NCI-H748 treated with DMSO at 0.1 percent for 48 hours (cell line): ENCODE data around the gene C1QTNF5.

Source experiments
- DNase-seq: peaks from one replicate; lab custom pipeline; 2025; lab: John Stamatoyannopoulos, UW

Gene C1QTNF5

DNA sequence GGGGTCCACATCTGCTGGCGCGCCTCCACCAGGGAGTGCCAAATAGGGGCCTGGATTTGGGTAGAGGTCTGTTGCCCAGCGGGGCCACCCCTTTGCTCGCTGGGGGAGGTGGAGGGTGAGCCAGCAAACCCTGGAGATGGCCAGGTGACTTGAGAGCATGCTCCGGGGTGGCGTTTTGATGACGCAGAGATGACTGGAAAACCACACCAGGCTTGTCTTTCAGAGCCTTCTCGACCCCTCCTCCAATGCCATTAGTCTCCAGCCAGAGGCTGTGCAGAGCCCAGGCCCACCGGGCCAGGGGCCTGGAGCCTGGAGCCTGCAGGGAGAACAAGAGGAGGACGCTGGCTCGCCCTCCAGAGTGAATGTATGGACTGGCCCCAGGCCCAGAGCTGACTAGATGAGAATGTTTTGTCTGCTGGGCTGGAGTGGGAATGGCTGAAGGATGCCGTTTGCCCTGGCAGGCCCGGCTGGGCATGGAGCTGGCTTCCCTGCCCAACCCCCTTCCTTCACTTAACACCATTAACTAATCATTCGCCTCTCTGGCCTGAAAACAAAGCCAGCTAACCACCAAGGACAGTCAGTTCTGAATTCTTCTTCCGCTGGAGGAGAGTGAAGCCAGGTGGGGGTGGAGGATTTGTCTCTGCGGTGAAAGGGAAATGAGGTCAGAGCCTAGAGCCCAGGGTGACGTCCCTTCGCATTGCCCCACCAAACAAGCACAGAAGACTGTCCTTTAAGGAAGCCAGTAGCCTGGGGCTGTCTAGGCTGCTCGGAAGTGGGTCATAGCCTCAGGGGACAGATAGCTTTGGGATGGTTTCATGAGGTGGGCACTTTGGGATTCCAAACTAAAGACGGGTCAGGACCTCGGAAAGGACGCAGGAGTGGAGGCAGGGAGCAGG lies 22.2 kb downstream of the C1QTNF5 start:
- DNase-seq, result no peak

DNA sequence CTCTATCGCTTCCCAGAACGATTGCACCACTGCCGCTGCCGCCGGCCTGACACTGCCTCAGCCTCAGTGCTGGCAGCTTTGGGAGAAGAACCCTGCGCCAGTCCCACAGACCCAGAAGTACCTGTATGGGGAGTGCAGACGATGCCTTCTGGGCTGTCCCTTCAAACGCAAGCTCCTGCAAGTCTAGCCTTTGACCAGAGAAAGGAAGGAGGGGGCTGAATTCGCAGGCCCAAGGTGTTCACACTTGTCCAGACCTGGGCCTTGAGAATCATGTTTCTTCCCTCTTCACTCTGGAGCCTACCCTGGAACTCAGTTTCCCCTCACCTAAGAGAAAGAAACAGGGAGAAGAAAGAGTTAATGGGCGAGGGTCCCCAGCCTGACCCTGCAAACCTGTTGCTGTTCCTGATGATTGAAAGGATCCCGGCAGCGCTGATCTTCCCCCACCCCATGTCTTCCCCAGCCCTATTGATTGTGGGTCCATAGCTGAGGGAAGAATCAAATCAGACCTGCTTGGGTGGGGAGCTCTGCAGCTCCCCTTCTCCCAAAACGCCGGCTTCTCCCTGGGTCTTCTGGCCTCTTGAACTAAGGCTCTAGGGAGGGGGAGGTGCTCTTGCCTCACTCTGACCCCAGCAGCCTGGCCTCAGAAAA lies 23.0 kb downstream of the C1QTNF5 start:
- DNase-seq, result no peak

DNA sequence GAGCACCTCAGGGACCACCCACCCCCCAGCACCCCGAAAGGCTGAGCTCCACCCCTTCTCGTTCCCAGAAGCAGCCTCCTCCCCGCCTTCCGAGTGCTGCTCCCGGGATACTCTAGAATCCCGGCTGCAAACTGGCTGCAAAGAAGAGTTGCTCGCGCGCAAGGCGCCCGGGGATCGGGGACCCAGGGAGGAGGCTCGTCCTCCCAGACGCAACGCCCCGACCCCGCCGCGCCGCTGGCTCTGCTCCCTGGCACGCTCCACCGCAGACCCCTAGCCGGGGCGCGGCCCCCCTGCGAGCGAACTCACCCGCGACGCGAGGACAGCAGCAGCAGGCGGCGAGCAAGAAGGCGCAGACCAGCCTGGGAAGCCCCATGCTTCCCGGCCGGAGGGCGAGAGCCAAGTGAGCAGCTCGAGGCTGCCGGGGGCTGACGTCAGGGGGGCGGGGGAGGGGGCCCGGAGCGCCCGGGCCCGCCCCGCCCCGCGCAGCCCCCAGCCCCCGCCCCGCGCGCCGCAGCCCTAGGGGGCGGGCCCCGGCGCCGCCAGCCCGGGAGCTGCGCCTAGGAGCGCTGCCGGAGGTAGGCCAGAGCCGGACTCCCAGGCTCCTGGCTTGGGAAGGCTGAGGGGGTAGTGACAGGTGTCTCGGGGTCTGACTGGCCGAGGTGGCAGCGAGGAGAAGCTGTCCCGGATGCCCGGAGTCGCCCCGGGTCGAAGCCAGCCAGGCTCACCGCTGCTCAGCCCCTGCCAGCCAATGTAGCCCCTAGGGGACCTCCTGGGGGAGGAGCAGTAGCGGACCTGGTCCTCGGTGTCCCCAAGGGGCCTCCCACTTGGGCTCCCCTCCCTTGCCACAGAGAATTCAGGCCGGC lies 23.7 kb downstream of the C1QTNF5 start, which contains the start of gene MCAM:
Gene MCAM (minus strand): TSS at position 402 of the 863 bp plus-strand sequence. CDS start 29 bp downstream, at position 373.
- DNase-seq, result no peak

DNA sequence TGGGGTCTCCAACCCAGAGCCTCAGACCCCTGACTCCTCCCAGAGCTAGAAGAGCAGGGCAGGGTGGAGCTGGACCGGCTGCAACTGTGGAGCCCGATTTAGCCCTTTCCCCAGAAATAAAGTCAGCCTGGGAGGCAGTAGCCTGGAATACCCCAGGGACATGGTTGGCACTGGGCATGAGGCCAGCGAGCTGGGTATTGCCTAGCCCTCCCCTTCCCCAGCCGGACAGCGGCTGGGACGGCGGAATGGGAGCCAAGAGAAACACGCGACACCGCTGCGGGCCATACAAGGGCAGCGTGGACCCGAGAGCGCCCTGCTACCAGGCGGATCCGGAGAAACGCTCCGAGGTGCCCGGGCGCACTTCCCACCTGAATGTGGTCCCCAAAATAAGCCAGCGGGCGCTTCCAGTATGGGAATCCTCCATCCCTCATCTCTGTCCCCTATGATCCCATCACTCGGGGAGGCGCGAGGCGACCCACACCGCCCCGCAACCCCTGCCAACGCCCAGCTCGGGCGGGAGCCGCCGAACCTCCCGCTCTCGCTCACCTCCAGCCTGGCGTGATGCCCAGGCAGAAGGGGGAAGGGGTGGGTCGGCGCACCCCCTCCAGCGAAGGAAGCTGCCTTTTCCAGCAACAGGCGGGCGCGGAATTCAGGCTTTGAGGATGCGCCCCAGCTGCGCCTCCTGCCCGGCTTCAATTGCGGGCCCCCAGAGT lies 24.5 kb downstream of the C1QTNF5 start:
- DNase-seq, result no peak

DNA sequence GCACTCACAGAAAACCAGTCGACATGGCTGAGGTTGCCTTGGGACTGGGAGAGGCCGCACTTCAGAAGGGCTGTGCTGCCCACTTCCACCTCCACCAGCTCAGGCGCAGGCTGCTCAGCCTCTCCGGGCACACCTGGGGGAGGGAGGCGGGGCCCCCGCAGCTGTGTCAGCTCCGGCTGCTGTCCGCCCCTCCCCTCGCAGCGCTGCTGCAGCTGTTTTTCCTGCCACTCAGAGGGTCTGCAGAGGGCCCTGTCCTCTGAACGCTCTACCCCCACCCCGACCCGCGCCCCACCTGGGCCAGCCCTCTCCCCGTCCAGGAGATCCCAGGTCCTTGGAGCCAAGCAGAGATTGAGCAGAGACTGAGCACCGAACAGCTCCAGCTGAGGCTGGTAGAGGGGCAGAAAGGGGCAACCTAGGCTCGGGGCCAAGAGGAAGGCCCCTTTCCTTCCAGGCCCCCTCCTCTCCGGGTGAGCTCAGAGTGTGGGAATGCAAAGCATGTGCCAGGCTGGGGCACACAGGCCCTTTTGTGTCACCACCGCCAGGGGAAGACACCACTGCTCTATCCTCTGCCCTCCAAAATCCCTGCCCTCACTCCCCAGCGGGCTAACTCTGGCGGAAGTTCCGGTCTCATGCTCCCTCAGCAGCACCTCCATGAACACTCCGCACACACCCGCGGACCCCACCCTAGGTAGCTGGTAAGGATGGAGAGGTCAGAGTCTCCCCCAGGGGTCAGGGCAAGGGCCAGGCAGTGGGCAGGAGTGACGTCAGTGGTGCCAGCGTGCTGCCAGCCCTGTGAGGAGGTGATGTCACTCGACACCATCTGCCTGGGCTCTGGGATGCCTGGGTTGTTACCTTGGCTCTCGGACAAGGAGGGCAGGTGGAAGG lies 25.3 kb downstream of the C1QTNF5 start:
- DNase-seq, result no peak

DNA sequence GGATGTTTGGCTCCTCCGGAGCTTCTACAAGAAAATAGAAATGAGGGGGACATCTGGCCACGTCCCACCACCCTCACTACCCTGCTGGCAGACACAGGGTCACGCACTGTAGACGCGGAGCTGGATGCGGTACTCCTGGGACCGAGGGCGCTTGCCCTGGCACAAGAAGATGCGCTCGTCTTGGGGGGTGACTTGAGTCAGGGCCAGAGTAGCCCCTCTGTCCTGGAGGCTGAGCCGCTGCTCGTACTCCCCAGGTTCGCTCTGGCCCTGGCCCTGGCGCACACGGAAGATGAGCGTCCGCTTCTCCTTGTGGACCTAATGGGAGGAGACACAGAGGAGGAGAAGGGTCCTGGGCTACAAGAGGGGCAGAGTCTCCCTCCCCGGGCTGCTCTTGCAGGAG lies 26.0 kb downstream of the C1QTNF5 start:
- DNase-seq, result no peak

DNA sequence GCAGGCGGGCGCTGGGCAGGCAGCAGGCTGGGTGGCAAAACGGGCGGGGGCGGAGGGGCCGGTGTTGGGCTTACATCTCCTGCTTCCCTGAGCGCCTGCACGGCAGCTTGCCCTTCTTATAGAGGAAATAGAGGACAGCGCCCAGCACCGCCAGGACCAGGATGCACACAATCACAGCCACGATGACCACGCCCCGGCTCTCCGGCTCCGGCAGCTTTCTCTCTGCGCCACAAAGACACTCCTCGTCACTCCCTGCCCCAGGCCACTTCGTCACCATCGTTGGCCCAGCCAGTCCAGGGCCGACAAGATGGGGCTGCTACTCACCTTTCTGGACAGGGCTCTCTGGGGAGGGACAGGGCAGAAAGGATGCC lies 30.0 kb downstream of the C1QTNF5 start:
- DNase-seq, result no peak

DNA sequence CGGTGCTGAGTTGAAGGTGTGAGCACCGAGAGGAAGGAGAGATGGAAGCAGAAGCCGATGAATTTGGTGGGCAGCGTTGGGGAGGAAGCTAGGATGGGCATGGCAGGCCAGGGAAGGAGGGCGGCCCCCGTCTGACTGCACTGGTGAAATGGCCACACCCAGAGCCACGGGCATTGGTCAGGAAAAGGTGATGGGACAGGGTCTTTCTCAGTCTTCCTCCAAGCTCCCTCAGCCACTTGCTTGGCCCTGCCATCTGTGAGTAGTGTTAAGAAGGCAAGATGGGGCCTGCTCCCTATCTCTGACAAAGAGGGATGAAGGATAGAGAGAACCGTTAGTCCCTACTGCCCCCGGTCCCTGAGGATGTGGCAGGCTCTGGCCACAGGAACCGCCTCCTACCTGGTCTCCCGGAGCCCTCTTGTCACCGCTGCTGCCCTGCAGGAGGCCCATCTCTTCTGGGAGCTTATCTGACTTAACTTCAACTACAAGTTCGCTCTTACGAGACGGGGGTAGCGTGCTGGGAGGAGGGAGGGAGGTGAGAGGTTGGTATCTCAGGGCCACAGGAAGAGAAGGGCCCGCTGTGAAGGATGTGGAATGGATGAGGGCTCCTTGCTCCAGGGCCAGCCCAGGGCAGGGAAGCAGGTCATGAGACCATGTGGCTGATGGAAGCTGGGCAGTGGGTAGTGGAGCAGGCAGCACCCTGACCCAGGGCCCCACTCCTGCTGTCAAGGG lies 30.6 kb downstream of the C1QTNF5 start:
- no peak for DNase-seq

DNA sequence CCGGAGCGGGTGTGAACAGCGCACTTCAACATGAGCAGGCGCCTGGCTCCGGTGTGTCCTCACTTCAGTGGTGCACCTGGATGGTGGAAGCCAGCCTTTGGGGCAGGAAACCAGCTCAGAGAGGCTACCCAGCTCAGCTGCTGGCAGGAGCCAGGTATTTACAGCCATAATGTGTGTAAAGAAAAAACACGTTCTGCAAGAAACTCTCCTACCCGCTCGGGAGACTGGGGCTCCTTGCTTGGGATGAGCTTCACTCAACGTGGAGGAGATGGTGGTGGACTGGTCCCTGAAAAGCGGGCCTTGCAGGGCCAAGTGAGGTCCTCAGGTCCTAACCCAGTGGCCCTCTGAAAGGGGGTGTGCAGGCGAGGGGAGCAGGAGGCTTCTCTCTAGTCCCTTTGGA lies 31.3 kb downstream of the C1QTNF5 start:
- no peak for DNase-seq

DNA sequence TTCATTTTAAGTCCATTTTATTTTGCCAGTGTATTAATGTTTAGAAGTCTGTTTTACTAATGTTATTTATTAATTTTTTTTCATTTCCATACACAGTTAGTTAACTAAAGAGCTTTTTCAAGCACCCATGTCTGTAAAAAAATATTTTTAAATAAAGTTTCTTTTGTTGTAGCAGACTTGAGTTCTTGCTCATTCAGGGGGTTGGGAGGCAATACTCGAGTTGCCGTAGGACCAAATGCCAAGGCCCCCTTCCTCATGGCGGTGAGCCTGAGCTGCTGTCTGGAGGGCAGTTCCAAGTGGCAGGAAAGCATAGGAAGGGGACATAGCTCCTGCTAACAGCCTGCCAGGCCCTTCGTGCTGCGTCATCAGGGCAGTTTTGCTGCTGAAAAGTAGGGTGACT lies 32.7 kb downstream of the C1QTNF5 start:
- no peak for DNase-seq

DNA sequence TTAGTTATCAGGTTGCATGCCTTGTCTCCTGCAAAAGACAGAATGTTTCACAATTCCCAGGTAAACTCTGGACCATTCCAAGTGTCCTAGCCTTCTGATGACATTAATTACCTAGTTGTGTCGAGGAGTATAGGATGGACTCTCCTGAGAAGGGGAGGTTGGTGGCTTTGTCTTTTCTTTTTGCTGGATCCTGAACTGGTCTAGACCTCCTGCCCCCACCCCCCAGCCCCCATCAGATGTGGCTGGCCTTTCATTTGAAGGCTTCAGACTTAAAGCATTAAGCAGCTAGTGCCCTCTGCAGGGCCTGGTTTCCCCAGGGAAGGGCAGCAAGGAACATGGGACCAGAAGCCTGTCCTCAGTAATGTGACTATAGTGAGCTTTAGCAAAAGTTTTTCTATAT lies 33.5 kb downstream of the C1QTNF5 start:
- no peak for DNase-seq

DNA sequence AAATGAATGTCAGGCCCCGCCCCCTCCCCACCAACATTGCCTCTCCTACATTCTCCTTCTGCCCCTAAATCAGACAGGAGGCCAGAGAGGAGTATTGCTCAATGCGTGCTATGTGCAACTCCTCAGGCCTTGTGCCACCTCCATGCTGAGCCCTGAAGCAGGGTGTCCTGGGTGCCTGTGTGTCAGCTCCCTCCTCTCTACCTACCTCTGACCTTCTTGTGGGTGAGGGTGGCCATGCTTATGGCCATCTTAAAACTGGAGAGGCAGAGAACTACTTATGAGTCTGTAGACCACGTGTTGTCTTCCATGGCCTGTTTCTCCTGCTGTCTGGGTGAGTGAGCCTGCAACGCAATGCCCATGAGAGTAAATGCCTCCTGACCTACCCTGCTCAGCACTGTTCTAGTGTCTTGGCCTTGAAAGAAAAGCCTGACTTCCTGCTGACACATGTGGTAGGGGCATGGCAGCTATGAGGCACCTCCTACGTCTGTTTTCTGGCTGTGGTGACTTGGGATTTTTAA lies 34.3 kb downstream of the C1QTNF5 start:
- no peak for DNase-seq

DNA sequence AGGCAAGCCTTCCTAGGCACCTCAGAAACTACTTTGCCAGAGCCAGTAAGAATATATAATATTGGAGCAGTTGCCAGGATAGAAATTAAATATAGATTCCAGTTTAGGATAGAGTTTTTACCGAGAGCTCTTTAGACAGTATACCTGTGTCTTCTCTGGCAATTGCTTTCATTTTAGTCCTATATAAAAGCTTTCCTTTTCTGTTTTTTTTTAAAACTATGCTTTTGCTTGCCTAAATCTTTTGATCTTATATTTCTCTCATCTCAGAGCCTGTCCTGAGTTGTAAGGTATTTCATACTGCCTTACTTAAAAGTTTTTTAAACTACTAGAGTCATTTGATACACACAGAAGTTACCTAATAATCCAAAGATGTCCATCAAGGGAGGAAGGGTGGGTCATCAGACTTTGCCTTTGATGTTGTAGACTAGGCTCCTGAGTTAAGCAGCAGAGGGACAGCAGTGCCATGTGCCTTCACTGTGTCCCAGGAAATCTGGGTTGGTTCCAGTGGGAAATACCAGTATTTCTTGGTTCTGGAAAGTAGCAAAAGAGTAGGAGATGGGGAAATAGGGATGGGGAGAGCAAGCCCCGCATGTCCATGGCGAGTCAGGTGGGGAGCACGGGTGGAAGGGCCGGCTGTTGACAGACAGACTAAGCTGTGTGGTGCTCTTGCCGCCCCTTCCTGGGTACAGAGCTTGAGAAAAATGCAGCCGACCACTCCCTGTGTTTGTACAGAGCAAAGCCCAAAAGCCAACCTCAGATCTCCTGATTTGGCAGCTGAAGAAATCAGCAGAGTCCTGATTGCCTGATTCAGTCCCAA lies 34.9 kb downstream of the C1QTNF5 start:
- no peak for DNase-seq

DNA sequence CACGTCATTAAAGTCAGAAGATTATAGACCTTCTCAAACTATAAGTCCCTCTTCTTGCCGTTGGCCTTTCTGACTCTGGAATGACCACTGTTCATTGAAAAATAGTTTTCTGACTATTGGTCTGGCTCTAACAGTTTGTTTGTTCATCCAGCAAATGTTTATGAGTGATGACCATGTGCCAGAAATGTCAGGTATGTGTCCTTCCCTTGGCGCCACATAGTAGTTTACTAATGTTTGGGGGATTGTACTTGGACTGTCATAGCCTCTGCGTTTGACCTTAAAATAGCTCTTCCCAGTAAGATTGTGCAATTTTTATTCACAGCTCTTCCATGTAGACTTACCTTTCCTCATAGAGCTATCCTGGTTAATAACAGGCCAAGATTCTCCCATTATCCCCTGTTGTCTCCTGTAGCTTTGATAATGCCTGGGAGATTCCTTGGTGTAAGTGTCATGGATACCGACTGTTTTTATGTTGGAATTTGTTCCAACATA lies 37.4 kb downstream of the C1QTNF5 start:
- no peak for DNase-seq

DNA sequence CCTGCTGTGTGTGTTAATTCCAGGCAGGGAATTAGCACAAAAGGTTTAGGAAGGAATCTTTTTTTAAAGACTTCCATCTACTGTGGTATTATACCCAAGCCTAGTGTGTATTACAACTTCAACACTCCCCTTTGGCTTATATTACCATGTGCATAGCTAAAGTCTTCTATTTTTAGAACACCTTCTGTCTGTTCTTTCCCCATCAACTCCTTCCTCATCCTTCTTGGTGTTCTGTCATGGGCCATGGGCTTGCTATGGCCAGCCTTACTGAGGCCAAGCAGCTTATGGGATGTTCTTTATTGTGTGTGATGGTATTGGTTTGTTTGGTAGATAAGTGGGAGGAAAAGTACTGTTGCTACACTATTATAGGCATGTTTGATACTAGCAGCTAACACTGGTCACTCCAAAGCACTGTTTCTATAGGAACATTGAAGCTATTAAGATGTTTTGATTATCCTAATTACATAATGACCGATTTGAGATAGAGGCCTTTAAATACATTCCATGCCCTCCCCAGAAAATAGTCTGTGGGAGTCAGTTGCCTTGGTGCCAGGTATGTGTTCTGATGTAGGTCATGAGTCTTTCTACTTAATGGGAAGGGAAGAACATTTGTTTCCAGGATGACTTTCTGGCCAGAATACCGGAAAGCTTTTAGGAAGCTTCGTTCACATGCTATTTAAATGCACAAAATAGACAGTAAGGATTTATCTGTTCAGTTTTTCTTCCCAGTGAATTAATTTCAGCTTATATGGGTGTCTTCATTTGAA lies 40.3 kb downstream of the C1QTNF5 start:
- DNase-seq, result no peak

DNA sequence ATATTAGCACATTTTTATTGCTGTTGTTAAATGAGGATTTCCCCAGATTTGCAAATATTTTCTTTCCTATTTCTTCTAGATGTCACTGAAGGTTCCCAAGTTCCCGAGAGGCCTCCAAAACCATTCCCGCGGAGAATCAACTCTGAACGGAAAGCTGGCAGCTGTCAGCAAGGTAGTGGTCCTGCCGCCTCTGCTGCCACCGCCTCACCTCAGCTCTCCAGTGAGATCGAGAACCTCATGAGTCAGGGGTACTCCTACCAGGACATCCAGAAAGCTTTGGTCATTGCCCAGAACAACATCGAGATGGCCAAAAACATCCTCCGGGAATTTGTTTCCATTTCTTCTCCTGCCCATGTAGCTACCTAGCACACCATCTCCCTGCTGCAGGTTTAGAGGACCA lies 41.3 kb downstream of the C1QTNF5 start:
- no peak for DNase-seq

DNA sequence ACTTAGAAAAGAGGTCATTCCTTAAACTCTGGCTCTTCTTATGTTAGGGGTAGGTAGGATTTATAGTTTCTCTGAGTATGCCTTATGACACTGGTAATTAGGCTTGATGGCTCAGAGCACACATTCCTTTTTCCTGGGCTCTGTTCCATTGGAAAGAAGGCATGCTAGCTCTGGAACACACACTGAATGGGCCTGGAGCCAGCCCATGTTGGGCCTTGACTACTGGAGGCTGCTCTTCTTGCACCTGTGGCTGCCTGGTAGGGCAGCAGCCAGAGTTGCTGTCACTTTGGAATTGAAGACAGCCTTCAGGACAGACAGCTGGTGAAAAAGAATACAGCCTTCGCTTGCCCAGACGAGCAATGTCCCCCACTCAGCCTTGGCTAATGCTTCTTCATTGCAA lies 42.0 kb downstream of the C1QTNF5 start:
- DNase-seq, result no peak

DNA sequence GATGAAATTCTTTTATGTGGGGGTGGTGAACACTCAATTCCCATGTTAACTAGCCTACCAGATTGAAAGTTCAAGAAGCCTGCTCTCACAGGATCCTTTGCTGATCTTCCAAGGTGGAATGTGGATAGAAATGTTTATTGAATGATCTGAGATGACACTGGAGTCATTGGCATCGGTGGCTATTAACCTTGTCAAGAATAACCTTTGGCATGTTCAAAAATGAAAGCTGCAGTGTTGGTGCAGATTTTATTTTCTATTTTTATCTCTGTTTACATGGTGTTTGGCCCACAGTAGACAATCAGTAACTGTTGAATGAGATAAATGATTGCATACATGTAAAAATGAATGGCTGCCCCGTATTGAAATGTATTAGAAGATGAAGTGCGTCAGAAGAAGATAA lies 42.7 kb downstream of the C1QTNF5 start:
- no peak for DNase-seq
